DOHH2 (cell line): ENCODE measurements around the gene PRDM5.

Source experiments
- H3F3A ChIP-seq: fragments of 200-600 bp; sonication (generic), shearing (Covaris generic); 2 replicates; pipeline ENCODE4 v1.6.0; 2016; ENCODE audit warnings: antibody characterized with exemption, mild to moderate bottlenecking; ENCODE audit not compliant: control insufficient read depth, insufficient read depth
- H3K27ac ChIP-seq: fragments of 200-600 bp; sonication (generic); 2 replicates; pipeline ENCODE4 v1.5.1; 2014; ENCODE audit warnings: low read depth, mild to moderate bottlenecking, low read length, moderate library complexity
- H3K27me3 ChIP-seq: fragments of 200-600 bp; sonication (generic); 2 replicates; pipeline ENCODE4 v1.6.1; 2014; ENCODE audit warnings: mild to moderate bottlenecking, low read length, mixed read lengths; ENCODE audit not compliant: control insufficient read depth
- H3K36me3 ChIP-seq: fragments of 200-600 bp; sonication (generic); 2 replicates; pipeline ENCODE4 v1.6.1; 2014; ENCODE audit warnings: mild to moderate bottlenecking, low read length, moderate library complexity, mixed read lengths; ENCODE audit not compliant: control insufficient read depth
- H3K4me1 ChIP-seq: fragments of 200-600 bp; sonication (generic); 2 replicates; pipeline ENCODE4 v1.6.1; 2014; ENCODE audit warnings: mild to moderate bottlenecking, low read length, mixed read lengths; ENCODE audit not compliant: control insufficient read depth
- H3K4me2 ChIP-seq: fragments of 200-600 bp; sonication (generic); 2 replicates; pipeline ENCODE4 v1.6.0; 2014; ENCODE audit warnings: mild to moderate bottlenecking, low read length, moderate library complexity
- H3K4me3 ChIP-seq: fragments of 200-600 bp; sonication (generic); 2 replicates; pipeline ENCODE4 v1.5.1; 2014; ENCODE audit warnings: mild to moderate bottlenecking, low read length, mixed read lengths
- H3K79me2 ChIP-seq: fragments of 200-600 bp; sonication (generic); 2 replicates; pipeline ENCODE4 v1.6.1; 2014; ENCODE audit warnings: mild to moderate bottlenecking, low read length, mixed read lengths; ENCODE audit not compliant: control insufficient read depth
- H3K9me2 ChIP-seq: fragments of 200-600 bp; sonication (generic); replicated peaks from 2 replicates; pipeline ENCODE4 v1.6.1; 2014; ENCODE audit warnings: mild to moderate bottlenecking, low read length, mixed read lengths; ENCODE audit not compliant: control insufficient read depth
- H3K9me3 ChIP-seq: fragments of 200-600 bp; sonication (generic); 2 replicates; pipeline ENCODE4 v1.6.1; 2014; ENCODE audit warnings: antibody characterized with exemption, low read length, mixed read lengths; ENCODE audit not compliant: control insufficient read depth, insufficient read depth
- H4K20me1 ChIP-seq: fragments of 200-600 bp; sonication (generic); 2 replicates; pipeline ENCODE4 v1.6.0; 2014; ENCODE audit warnings: low read depth, mild to moderate bottlenecking, antibody characterized with exemption, low read length, moderate library complexity; ENCODE audit not compliant: control insufficient read depth, insufficient read depth
- CTCF ChIP-seq: fragments of 200-600 bp; sonication (generic); IDR thresholded peaks from one replicate; pipeline ENCODE4 v1.5.1; 2014; ENCODE audit warnings: antibody characterized with exemption, mild to moderate bottlenecking, low read depth, low read length; ENCODE audit not compliant: poor library complexity, severe bottlenecking
- EZH2phosphoT487 ChIP-seq: fragments of 200-600 bp; sonication (generic); IDR thresholded peaks from 2 replicates; pipeline ENCODE4 v1.6.1; 2017; ENCODE audit warnings: borderline replicate concordance, mild to moderate bottlenecking, antibody characterized with exemption, low read length, moderate library complexity, mixed read lengths

Gene PRDM5

GRCh38 chr4:120814886-120815285, 107.6 kb downstream of the PRDM5 start:
- Histone ChIP-seq H3K4me3 (no peak overlapping the region), H3K27me3 (no peaks in the 10 kb centered on the region), H3K9me3 (no peaks in the 10 kb centered on the region), H3K9me2 (no peaks in the 10 kb centered on the region), H3K4me2 (no peak overlapping the region), H3K4me1 (no peaks in the 10 kb centered on the region), H4K20me1 (no peaks in the 10 kb centered on the region), H3K27ac (no peak overlapping the region), H3K36me3 (no peaks in the 10 kb centered on the region), H3K79me2 (no peaks in the 10 kb centered on the region), H3F3A (no peaks in the 10 kb centered on the region)
- TF ChIP-seq EZH2phosphoT487 (no peak), CTCF (no peak)

DNA sequence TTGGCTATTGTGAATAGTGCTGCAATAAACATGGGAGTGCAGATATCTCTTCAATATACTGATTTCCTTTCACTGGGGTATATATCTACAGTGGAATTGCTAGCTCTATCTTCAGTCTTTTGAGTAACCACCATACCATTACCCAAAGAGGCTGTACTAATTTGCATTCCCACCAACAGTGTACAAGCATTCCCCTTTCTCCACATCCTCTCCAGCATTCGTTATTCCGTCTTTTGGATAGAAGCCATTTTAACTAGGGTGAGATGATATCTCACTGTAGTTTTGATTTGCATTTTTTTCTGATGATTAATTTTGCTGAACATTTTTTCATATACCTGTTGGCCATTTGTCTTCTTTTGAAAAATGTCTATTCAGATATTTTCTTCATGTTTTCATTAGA, 110.3 kb downstream of the PRDM5 start:
- H4K20me1 ChIP-seq = no peaks in the 10 kb centered on the region
- H3K79me2 ChIP-seq = no peaks in the 10 kb centered on the region
- no peak overlapping the region for H3K4me3 ChIP-seq
- H3K36me3 ChIP-seq = no peaks in the 10 kb centered on the region
- no peaks in the 10 kb centered on the region for H3K27me3 ChIP-seq
- H3K9me2 ChIP-seq = no peaks in the 10 kb centered on the region
- H3K9me3 ChIP-seq = peaks cover 4% of the 10 kb centered on the region; the same call in 1 of the 2 replicates
- H3K27ac ChIP-seq = no peak overlapping the region
- no peaks in the 10 kb centered on the region for H3F3A ChIP-seq
- no peak overlapping the region for H3K4me2 ChIP-seq
- no peaks in the 10 kb centered on the region for H3K4me1 ChIP-seq
- TF ChIP-seq CTCF (no peak), EZH2phosphoT487 (no peak)

- Histone ChIP-seq H3K27me3 (no peaks in the 10 kb centered on the region), H3K4me2 (no peak overlapping the region), H3K79me2 (no peaks in the 10 kb centered on the region), H3K9me3 (peaks cover 4% of the 10 kb centered on the region; the same call in 1 of the 2 replicates), H3K4me3 (no peak overlapping the region), H3F3A (no peaks in the 10 kb centered on the region), H3K9me2 (no peaks in the 10 kb centered on the region), H3K36me3 (no peaks in the 10 kb centered on the region), H4K20me1 (no peaks in the 10 kb centered on the region), H3K4me1 (no peaks in the 10 kb centered on the region), H3K27ac (no peak overlapping the region)
- no peak for TF ChIP-seq EZH2phosphoT487
- peak; percentile 22 for TF ChIP-seq CTCF
Measured at GRCh38 chr4:120809518-120809917, 113.0 kb downstream of the PRDM5 start.
